ENCODE measurements around the gene PARVB. TPM values are rescaled to one million over a fixed set of nuclear protein-coding genes. Genes with fewer than 3 reads are reported as not detected.

The PARVB gene
- total and polyA plus RNA-seq, 10 of the 15 experiments (the other 5 are each of a cell fraction or from before 2014, with no cell fraction given): 5.2 to 264 (median 76.0) TPM

DNA sequence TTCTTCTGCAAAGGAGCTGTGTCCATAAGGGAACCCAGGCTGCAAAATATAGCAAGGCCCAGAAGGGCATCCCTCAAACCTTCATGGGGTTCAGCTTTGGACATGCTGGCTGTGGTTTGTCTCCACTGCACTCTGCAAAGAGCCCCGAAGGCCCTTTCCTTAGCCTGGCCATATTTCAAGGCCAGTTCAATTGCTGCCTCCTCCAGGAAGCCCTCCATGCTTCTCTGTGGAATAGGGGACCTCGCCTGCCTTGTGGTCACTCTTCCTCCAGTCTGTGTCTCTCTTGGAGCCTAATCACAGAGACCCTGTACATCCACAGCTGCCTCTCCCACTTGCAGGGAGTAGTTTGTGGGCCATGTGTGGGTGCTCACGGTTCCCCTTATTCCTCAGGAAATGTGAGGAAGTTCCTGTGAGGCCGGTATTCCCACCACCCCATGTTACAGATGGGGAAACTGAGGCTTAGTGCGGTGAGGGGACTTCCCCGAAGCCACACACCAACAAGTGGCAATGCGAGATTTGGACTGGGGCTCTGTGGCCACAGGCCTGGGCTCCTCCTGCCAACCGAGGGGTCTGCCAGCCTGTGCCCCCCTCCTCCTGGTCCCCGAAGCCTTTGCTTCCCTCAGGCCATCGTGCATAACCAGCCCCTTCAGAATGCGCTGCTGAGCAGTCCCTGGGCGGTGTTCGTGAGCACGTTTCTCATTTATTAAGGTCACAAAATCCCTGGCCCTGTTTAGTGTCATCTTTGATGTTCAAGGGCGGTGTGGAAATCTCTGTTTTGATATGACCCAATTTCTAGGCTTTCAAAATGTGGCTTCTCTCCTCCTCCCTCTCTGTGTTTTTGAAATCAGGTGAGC lies 65.8 kb downstream of the PARVB start:
- in situ Hi-C loops (cut with MboI) (loop anchor here (5.0 kb wide), 2 partner anchors 93 to 537 kb away; no protein-coding TSS in a partner anchor), intact Hi-C loops (cut with micrococcal nuclease; ENCODE audit: unreplicated experiment) (loop anchor here (10.0 kb wide), 1 partner anchor 475 kb away; no protein-coding TSS in a partner anchor)
- no TSS peak for BruUV-seq (replicated peaks)
- Histone ChIP-seq H3K27ac (ENCODE audit: control insufficient read depth, insufficient read depth) (no peak overlapping the region), H3K79me2 (ENCODE audit: control insufficient read depth, insufficient read depth, low read length) (no peaks in the 10 kb centered on the region; the same call in 1 of the 2 replicates), H3K9me3 (replicated peaks; ENCODE audit: control insufficient read depth, insufficient read depth, low read length) (no peaks in the 10 kb centered on the region), H3K4me1 (ENCODE audit: control insufficient read depth, insufficient read depth, low read length) (no peaks in the 10 kb centered on the region), H3K4me2 (ENCODE audit: control insufficient read depth, insufficient read depth) (no peak overlapping the region), H3K4me3 (no peak overlapping the region), H3K27me3 (replicated peaks in 1 of 2; ENCODE audit: control insufficient read depth in 2 of 2, insufficient read depth in 2 of 2, low read length in 1 of 2) (no peaks in the 10 kb centered on the region), H4K20me1 (ENCODE audit: control insufficient read depth, insufficient read depth) (0 out of 2 replicates have a peak, but pooled peaks cover 4% of the 10 kb centered on the region), H2AFZ (ENCODE audit: control insufficient read depth, low read depth, low read length) (no peak overlapping the region), H3K36me3 (ENCODE audit: control insufficient read depth in 2 of 2, insufficient read depth in 2 of 2, low read length in 1 of 2) (peaks cover 11 to 14% of the 10 kb centered on the region in 2 experiments), H3K9ac (ENCODE audit: control insufficient read depth, insufficient read depth, low read length) (no peak overlapping the region)
- TF ChIP-seq, protein P1, sequence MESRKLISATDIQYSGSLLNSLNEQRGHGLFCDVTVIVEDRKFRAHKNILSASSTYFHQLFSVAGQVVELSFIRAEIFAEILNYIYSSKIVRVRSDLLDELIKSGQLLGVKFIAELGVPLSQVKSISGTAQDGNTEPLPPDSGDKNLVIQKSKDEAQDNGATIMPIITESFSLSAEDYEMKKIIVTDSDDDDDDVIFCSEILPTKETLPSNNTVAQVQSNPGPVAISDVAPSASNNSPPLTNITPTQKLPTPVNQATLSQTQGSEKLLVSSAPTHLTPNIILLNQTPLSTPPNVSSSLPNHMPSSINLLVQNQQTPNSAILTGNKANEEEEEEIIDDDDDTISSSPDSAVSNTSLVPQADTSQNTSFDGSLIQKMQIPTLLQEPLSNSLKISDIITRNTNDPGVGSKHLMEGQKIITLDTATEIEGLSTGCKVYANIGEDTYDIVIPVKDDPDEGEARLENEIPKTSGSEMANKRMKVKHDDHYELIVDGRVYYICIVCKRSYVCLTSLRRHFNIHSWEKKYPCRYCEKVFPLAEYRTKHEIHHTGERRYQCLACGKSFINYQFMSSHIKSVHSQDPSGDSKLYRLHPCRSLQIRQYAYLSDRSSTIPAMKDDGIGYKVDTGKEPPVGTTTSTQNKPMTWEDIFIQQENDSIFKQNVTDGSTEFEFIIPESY (IDR thresholded peaks at IDR 0.05): no peak
- ATAC-seq (no peak), FAIRE-seq (no peak), DNase-seq (ENCODE audit: low read depth, low spot score) (no peak)
- 86% methylated on average over 15 of the region's 15 CpGs for WGBS (ENCODE audit: insufficient coverage, insufficient replicate concordance, low lambda C conversion rate, missing lambda C conversion rate)
- ChIA-PET SMC1A (ENCODE audit: uncharacterized antibody, unreplicated experiment) (no interaction called here), CTCF (interaction anchor here (9.6 kb wide), 1 partner anchor 95 kb away, joined by 499 read pairs; no protein-coding TSS in a partner anchor), RAD21 (ENCODE audit: unreplicated experiment) (no interaction called here), POLR2A (no interaction called here)

DNA sequence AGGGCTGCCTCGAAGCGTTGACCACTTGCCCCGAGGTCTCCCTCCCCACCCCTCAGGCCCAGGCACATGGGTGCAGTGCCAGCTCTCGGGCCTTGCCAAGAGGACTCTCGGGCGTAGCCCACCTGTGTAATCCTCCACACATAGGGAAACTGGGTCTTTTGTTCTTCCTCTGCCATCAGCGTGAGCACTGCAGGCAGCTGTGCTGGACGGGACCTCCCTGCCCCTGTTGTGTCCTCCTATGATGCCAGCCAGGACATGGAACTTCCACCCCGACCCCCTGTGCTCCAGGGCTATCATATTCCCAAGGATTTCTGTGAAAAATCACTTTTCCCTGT lies 66.4 kb downstream of the PARVB start:
- WGBS (ENCODE audit: insufficient coverage, insufficient replicate concordance, low lambda C conversion rate, missing lambda C conversion rate): 87% methylated on average over 9 of the region's 9 CpGs
- Histone ChIP-seq H3K4me3 (no peak overlapping the region), H3K27me3 (replicated peaks in 1 of 2; ENCODE audit: control insufficient read depth in 2 of 2, insufficient read depth in 2 of 2, low read length in 1 of 2) (no peaks in the 10 kb centered on the region), H4K20me1 (ENCODE audit: control insufficient read depth, insufficient read depth) (0 out of 2 replicates have a peak, but pooled peaks cover 4% of the 10 kb centered on the region), H3K27ac (ENCODE audit: control insufficient read depth, insufficient read depth) (no peak overlapping the region), H2AFZ (ENCODE audit: control insufficient read depth, low read depth, low read length) (no peak overlapping the region), H3K36me3 (ENCODE audit: control insufficient read depth in 2 of 2, insufficient read depth in 2 of 2, low read length in 1 of 2) (peaks cover 12 to 14% of the 10 kb centered on the region in 2 experiments), H3K4me2 (ENCODE audit: control insufficient read depth, insufficient read depth) (no peak overlapping the region), H3K9me3 (replicated peaks; ENCODE audit: control insufficient read depth, insufficient read depth, low read length) (no peaks in the 10 kb centered on the region), H3K79me2 (ENCODE audit: control insufficient read depth, insufficient read depth, low read length) (no peaks in the 10 kb centered on the region; the same call in 1 of the 2 replicates), H3K4me1 (ENCODE audit: control insufficient read depth, insufficient read depth, low read length) (no peaks in the 10 kb centered on the region), H3K9ac (ENCODE audit: control insufficient read depth, insufficient read depth, low read length) (no peak overlapping the region)
- FAIRE-seq: no peak
- POLR2A ChIA-PET: no interaction called here
- in situ Hi-C loops (cut with MboI) (no loop called here), intact Hi-C loops (cut with micrococcal nuclease; ENCODE audit: unreplicated experiment) (no loop called here)
- RAD21 ChIA-PET (ENCODE audit: unreplicated experiment): no interaction called here
- no TSS peak for BruUV-seq (replicated peaks)
- SMC1A ChIA-PET (ENCODE audit: uncharacterized antibody, unreplicated experiment): no interaction called here
- no peak for DNase-seq (ENCODE audit: low read depth, low spot score)
- CTCF ChIA-PET: no interaction called here
- TF ChIP-seq ZNF217 (IDR thresholded peaks at IDR 0.05): no peak
- no peak for TF ChIP-seq SIX5 (IDR thresholded peaks at IDR 0.05; ENCODE audit: low read depth, low read length, severe bottlenecking)
- no peak for TF ChIP-seq DPF2 (IDR thresholded peaks at IDR 0.05)
- TF ChIP-seq HDAC2 (IDR thresholded peaks at IDR 0.05): no peak
- TF ChIP-seq NFYB (IDR thresholded peaks at IDR 0.05; ENCODE audit: insufficient read depth, low read depth, low read length): no peak
- no peak for ATAC-seq

All from GM12878 (cell line).